ENCODE results near the gene MSANTD3.
"Not testable (repeated sequence)": the region's sequence is repeated elsewhere in the genome, so short reads cannot be mapped to it uniquely, and the experiment has no call there.

Gene MSANTD3, protein sequence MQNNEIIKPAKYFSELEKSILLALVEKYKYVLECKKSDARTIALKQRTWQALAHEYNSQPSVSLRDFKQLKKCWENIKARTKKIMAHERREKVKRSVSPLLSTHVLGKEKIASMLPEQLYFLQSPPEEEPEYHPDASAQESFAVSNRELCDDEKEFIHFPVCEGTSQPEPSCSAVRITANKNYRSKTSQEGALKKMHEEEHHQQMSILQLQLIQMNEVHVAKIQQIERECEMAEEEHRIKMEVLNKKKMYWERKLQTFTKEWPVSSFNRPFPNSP

DNA sequence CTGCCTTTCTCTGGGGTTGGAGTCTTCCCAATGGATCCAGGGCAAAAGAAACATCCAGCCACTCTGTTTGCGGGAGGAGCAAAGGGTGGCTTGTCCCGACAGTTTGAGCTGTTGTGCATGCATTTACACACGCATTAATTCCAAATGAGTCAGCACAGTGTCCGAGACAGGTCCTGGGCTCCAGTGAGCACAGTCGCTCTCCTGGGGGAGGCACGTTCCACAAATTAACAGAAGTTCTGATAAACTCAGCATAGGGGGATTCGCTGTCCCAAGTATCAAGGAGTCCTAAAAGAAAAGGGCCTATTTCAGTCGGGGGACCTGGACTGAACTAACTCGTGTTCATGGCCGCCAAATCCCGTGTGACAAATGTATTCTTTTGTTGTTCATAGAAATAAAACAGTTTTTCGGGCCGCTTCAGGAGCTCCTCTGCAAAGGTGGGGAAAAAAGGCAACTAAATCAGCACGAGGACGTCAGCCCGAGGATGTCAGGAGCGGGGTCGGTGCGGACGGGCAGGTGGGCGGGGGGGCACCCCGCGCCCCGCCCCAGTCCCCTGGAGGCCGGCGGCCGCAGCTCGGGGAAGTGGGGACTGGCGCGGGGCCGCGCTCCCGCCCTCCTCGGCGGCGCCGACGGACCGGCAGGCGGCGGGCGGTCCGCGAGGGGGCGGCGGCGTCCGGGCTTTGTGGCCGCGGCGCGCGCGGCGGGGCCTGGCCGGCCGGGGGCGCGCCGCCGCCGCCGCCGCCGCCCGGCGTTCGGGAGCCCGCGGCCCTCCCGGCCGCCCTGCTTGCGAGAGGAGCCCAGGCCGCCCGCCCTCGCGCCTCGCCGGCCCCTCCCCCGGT is at the start of gene MSANTD3:
TSS of gene MSANTD3 (plus strand) at position 614 of the 836 bp plus-strand sequence. CDS start 14,796 bp downstream, outside the sequence.
- TF ChIP-seq, protein P1, sequence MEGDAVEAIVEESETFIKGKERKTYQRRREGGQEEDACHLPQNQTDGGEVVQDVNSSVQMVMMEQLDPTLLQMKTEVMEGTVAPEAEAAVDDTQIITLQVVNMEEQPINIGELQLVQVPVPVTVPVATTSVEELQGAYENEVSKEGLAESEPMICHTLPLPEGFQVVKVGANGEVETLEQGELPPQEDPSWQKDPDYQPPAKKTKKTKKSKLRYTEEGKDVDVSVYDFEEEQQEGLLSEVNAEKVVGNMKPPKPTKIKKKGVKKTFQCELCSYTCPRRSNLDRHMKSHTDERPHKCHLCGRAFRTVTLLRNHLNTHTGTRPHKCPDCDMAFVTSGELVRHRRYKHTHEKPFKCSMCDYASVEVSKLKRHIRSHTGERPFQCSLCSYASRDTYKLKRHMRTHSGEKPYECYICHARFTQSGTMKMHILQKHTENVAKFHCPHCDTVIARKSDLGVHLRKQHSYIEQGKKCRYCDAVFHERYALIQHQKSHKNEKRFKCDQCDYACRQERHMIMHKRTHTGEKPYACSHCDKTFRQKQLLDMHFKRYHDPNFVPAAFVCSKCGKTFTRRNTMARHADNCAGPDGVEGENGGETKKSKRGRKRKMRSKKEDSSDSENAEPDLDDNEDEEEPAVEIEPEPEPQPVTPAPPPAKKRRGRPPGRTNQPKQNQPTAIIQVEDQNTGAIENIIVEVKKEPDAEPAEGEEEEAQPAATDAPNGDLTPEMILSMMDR (IDR thresholded peaks at IDR 0.05), result peak; percentile 45
- no peak for TF ChIP-seq ZFX (IDR thresholded peaks at IDR 0.05; ENCODE audit: borderline replicate concordance)
- H3K27ac ChIP-seq, result peak within 1 kb of the TSS; percentile 70

DNA sequence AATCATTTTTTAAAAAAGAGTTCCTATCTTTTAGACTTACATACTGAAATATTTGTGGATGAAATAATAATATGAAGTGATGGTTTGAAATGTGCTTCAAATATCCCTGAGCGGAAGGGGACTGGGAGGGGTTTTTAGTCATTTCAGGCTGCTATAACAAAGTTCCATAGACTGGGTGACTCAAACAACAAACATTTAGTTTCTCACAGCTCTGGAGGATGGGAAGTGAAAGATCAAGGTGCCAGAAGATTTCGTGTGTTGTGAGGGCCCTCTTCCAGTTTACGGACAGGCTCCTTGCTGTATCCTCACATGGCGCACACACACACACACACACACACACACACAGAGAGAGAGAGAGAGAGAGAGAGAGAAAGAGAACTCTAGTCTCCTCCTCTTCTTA is 47.1 kb upstream of the MSANTD3 start:
- no peak for TF ChIP-seq ZFX (IDR thresholded peaks at IDR 0.05; ENCODE audit: borderline replicate concordance)
- TF ChIP-seq, protein P1 (IDR thresholded peaks at IDR 0.05), result no peak
- H3K27ac ChIP-seq, result no peak overlapping the region

DNA sequence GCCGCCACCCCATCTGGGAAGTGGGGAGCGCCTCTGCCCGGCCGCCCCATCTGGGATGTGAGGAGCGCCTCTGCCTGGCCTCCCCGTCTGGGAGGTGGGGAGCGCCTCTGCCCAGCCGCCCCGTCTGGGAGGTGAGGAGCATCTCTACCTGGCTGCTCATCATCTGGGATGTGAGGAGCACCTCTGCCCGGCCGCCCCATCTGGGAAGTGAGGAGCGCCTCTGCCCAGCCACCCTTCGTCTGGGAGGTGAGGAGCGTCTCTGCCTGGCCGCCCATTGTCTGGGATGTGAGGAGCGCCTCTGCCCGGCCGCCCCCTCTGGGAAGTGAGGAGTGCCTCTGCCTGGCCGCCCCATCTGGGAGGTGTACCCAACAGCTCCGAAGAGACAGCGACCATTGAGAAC is 34.0 kb upstream of the MSANTD3 start:
- not testable (repeated sequence) for H3K27ac ChIP-seq

DNA sequence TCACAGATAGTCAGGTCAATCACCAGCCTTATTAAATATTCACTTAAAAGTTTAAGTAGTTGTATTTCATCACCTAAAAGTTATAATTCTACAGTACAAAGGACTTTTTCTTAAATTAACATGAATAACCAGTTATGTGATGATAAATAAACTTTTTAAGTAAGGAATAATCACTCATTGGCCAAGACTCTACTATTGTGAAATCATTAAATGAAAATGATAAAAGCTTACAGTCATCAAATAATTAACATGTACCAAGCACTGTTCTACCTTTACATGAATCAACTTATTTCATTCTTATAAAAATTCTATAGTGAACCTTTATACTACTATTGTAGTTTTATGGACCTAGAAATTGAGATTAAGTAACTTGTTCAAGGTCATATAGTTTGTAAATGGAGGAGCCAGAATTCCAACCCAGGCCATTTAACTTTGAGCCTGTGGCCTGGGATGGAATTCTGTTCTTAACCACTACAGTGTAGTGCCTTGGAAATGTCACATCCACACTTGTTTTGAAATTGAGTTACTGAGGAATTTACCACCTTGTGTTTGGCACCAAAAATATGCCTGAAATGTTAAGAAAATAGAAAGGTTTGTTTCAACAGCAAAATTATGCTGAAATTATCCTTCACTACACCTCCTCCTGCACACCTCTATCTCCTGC is 32.8 kb upstream of the MSANTD3 start:
- TF ChIP-seq ZFX (IDR thresholded peaks at IDR 0.05; ENCODE audit: borderline replicate concordance), result no peak
- TF ChIP-seq, protein P1 (IDR thresholded peaks at IDR 0.05), result no peak
- no peak overlapping the region for H3K27ac ChIP-seq

DNA sequence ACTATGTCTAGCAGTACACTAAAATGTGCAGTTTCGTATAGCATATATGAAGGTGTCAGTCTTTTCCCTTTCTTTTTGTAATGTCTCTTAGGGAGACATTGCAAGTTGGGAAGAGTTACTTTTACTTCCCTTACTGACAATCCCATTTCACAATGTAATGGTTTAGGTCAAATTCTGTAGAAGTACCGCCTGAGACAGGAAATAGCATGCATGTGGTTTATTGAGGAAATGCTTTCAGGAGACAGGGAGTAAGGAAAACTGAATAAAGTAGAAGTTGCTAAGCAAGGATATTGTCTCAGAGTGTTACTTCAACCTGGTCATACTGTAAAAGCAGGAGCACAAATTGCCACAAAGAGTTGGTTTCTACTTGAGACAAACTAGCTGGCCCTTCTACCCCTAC is 32.1 kb upstream of the MSANTD3 start:
- TF ChIP-seq, protein P1 (IDR thresholded peaks at IDR 0.05), result no peak
- no peak for TF ChIP-seq ZFX (IDR thresholded peaks at IDR 0.05; ENCODE audit: borderline replicate concordance)

DNA sequence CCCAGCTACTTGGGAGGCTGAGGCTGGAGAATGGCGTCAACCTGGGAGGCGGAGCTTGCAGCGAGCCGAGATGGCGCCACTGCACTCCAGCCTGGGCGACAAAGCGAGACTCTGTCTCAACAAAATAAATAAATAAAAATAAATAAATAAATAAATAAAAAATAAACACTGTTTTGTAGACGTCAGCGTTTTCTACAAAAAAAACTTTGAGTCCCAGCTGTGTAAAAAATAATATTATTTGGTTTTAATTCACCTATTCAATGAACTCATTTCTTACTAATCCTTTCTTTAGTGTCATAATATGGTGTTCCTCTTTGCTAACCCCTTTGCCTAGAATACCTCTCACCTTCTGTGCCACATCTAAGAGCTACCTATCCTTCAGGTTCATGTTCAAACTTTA is 30.2 kb upstream of the MSANTD3 start:
- H3K27ac ChIP-seq, result no peak overlapping the region
- no peak for TF ChIP-seq ZFX (IDR thresholded peaks at IDR 0.05; ENCODE audit: borderline replicate concordance)
- TF ChIP-seq, protein P1 (IDR thresholded peaks at IDR 0.05), result no peak

More for the DNA sequence above, 32.1 kb upstream of the MSANTD3 start:
- no peak overlapping the region for H3K27ac ChIP-seq

DNA sequence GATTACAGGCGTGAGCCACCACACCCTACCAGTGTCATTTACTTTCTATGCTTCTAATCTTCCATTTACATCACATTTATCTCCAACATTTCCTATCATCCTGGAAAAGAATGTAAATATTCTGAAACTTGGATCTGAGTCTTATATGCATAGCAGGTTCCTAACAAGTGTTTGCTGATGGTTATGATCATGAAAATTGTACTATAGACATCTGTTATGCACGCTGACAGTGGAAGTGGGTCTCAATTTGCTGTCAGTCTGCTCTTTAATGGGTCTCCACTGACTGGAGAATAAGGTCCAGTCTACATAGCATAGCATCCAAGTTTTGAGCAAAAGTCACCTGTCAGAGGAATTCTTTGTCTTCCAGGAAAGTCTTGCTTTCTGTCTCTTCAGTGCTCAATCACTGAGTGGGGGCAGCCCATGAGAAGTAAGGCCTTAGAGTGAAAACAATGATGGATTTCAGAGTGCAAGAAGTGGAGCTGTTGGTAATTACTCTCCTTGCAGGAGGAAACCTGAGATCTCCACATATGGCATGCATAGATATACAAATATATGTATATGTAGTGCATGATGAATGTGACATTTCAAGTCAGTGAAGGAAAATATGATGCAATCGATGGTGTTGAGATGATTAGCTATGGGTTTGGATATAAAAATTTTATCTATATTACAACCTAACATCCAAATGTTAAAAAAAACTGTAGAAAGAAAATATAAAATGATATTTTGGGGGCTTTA is 29.2 kb upstream of the MSANTD3 start:
- no peak for TF ChIP-seq ZFX (IDR thresholded peaks at IDR 0.05; ENCODE audit: borderline replicate concordance)
- TF ChIP-seq, protein P1 (IDR thresholded peaks at IDR 0.05), result no peak
- no peak overlapping the region for H3K27ac ChIP-seq
